HFFc6 (cell line): Measurements from ENCODE around the gene TALDO1. TPM values are rescaled to one million over a fixed set of nuclear protein-coding genes. Genes with fewer than 3 reads are reported as not detected.

Experiments
- DNase-seq: peaks from one replicate; pipeline ENCODE4 v3.0.0-alpha.2; 2018
- H3K27ac Mint-ChIP-seq: 2 replicates; pipeline ENCODE4 v1.8.0; 2020; ENCODE audit warnings: mild to moderate bottlenecking, mixed read lengths
- H3K27me3 Mint-ChIP-seq: 2 replicates; pipeline ENCODE4 v1.8.0; 2021; ENCODE audit warnings: mild to moderate bottlenecking, moderate library complexity, mixed read lengths; ENCODE audit not compliant: insufficient read depth
- H3K36me3 Mint-ChIP-seq: 2 replicates; pipeline ENCODE4 v1.8.0; 2021; ENCODE audit warnings: low read depth, mixed read lengths
- H3K4me1 Mint-ChIP-seq: 2 replicates; pipeline ENCODE4 v1.8.0; 2020; ENCODE audit warnings: low read depth, mixed read lengths
- H3K4me3 Mint-ChIP-seq: 2 replicates; pipeline ENCODE4 v1.8.0; 2020; ENCODE audit warnings: mild to moderate bottlenecking, moderate library complexity, mixed read lengths
- H3K9me3 Mint-ChIP-seq: 2 replicates; pipeline ENCODE4 v1.8.0; 2020; ENCODE audit warnings: mild to moderate bottlenecking, mixed read lengths
- CTCF ChIP-seq: fragments of 200-600 bp; sonication (generic); IDR thresholded peaks from 2 replicates; pipeline ENCODE4 v1.5.0; 2021; ENCODE audit warnings: antibody characterized with exemption, mild to moderate bottlenecking
- total RNA-seq, 6 experiments: library from RNA; stranded (reverse); fragmentation: NEBNext Ultra II Directional; extraction: Animal tissue kit (Norgen Biotek cat#: 25700); gene quantifications; 2 replicates in 1 of 6; 3 replicates in 5 of 6; pipeline ENCODE4 v1.2.3, GENCODE V29; 2021

The TALDO1 gene
- total RNA-seq, 6 experiments from 2014 or later: 230 to 351 (median 300) TPM

GRCh38 chr11:795634-796564, 48.6 kb downstream of the TALDO1 start:
- H3K27me3 Mint-ChIP-seq: peaks cover 2% of the 10 kb centered on the region; the same call in 1 of the 2 replicates

GRCh38 chr11:796565-797295, 49.5 kb downstream of the TALDO1 start:
- H3K4me1 Mint-ChIP-seq: peaks cover 12% of the 10 kb centered on the region
- TF ChIP-seq CTCF: no peak
- no peaks in the 10 kb centered on the region for H3K36me3 Mint-ChIP-seq
- H3K27ac Mint-ChIP-seq: peak overlapping the region; percentile 89
- peaks cover 4% of the 10 kb centered on the region; the same call in 1 of the 2 replicates for H3K27me3 Mint-ChIP-seq
- H3K9me3 Mint-ChIP-seq: no peaks in the 10 kb centered on the region
- peak overlapping the region; percentile 91 for H3K4me3 Mint-ChIP-seq
- no peak for DNase-seq

More at GRCh38 chr11:795634-796564, 48.6 kb downstream of the TALDO1 start:
- Mint-ChIP-seq H3K36me3 (no peaks in the 10 kb centered on the region), H3K27ac (peak overlapping the region; percentile 89), H3K4me1 (peaks cover 12% of the 10 kb centered on the region), H3K4me3 (peak overlapping the region; percentile 91), H3K9me3 (no peaks in the 10 kb centered on the region)
- peak; percentile 85 for DNase-seq
- TF ChIP-seq CTCF: no peak

GRCh38 chr11:797296-798092, 50.2 kb downstream of the TALDO1 start:
- TF ChIP-seq CTCF: no peak
- Mint-ChIP-seq H3K27ac (peak overlapping the region; percentile 89), H3K27me3 (peaks cover 4% of the 10 kb centered on the region; the same call in 1 of the 2 replicates), H3K9me3 (no peaks in the 10 kb centered on the region), H3K36me3 (no peaks in the 10 kb centered on the region), H3K4me3 (peak overlapping the region; percentile 91), H3K4me1 (peaks cover 12% of the 10 kb centered on the region)
- peak; percentile 79 for DNase-seq

- Mint-ChIP-seq H3K4me1 (peaks cover 12% of the 10 kb centered on the region), H3K27ac (peak within 1 kb of the TSS; percentile 89), H3K9me3 (no peaks in the 10 kb centered on the region), H3K4me3 (peak within 1 kb of the TSS; percentile 91), H3K27me3 (peaks cover 4% of the 10 kb centered on the region; the same call in 1 of the 2 replicates), H3K36me3 (no peaks in the 10 kb centered on the region)
- peak; percentile 63 for DNase-seq
- TF ChIP-seq CTCF: peak; percentile 85
Measured at GRCh38 chr11:798093-798713, 50.9 kb downstream of the TALDO1 start, which contains the start of gene SLC25A22. Gene SLC25A22, minus strand, starts transcription at chr11:798281. Its CDS starts 3,275 bp downstream, at chr11:795006.
